OCI-LY7 (cell line): Measurements from ENCODE around the gene GALNT17.

ENCODE experiments used
- CTCF ChIP-seq: fragments of 200-600 bp; sonication (generic); conservative IDR thresholded peaks from 2 replicates; pipeline ENCODE4 v1.5.1; 2014; ENCODE audit warnings: mild to moderate bottlenecking, antibody characterized with exemption, low read length, moderate library complexity, mixed read lengths
- EZH2phosphoT487 ChIP-seq: fragments of 200-600 bp; sonication (generic); IDR thresholded peaks from 2 replicates; pipeline ENCODE4 v1.6.1; 2018; ENCODE audit warnings: low read depth, borderline replicate concordance, mild to moderate bottlenecking, mixed run types, antibody characterized with exemption, low read length, moderate library complexity, mixed read lengths

GRCh38 chr7:71507680-71508602 is 376.0 kb downstream of the GALNT17 start:
- TF ChIP-seq CTCF: no peak
- no peak for TF ChIP-seq EZH2phosphoT487
